Stimulated activated CD4-positive, alpha-beta T cell treated with anti-CD3 and anti-CD28 coated beads, TNF-alpha, amount 100 ng/mL, for 24 hours (primary cell): ENCODE measurements around the gene GIMAP5.

Experiments used
- DNase-seq, 3 experiments: peaks; one replicate each; pipeline ENCODE4 v3.0.0-alpha.2; 2020; ENCODE audit warnings: low read depth in 3 of 3

GIMAP5 gene

GRCh38 chr7:150737265-150738055 lies at the start of gene GIMAP5:
Gene GIMAP5, plus strand, starts transcription at chr7:150737418. Its CDS starts 3,467 bp downstream, at chr7:150740885.
- no peak for DNase-seq

GRCh38 chr7:150688630-150689029 lies 48.6 kb upstream of the GIMAP5 start:
- DNase-seq = no peak

- DNase-seq = no peak
Observed at GRCh38 chr7:150695654-150696053, 41.6 kb upstream of the GIMAP5 start.

- no peak for DNase-seq
Observed at GRCh38 chr7:150703209-150703608, 34.0 kb upstream of the GIMAP5 start.

GRCh38 chr7:150715293-150715692 lies 21.9 kb upstream of the GIMAP5 start:
- DNase-seq = peak in 1 of 3 experiments; percentile 32

DNA sequence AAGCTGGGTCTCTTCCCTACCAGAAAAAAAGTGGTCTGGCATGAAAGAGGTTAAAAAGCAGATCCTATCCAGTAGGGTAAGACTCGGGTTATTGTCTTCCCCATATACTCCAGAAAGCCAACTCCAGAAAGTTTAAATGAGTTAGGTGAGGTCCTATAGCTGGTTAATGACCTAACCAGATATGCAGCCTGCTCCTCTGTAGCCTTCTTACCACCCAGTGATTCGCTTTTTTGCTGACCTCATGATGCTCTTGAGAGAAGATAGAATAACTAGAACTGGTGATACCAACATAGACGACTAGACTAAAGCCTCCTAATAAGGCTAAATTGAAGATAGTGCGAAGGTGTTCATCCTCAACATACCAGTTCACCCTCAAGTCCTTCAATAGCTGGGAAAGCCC lies 21.5 kb upstream of the GIMAP5 start:
- no peak for DNase-seq

GRCh38 chr7:150716368-150716767 lies 20.9 kb upstream of the GIMAP5 start, which contains the start of gene GIMAP1:
Gene GIMAP1, plus strand, starts transcription at chr7:150716613. Its CDS starts 2,435 bp downstream, at chr7:150719048.
- peak in 1 of 3 experiments; percentile 52 for DNase-seq

GRCh38 chr7:150716939-150717338 lies 20.3 kb upstream of the GIMAP5 start:
- no peak for DNase-seq

GRCh38 chr7:150717814-150718420 lies 19.3 kb upstream of the GIMAP5 start:
- no peak for DNase-seq

DNA sequence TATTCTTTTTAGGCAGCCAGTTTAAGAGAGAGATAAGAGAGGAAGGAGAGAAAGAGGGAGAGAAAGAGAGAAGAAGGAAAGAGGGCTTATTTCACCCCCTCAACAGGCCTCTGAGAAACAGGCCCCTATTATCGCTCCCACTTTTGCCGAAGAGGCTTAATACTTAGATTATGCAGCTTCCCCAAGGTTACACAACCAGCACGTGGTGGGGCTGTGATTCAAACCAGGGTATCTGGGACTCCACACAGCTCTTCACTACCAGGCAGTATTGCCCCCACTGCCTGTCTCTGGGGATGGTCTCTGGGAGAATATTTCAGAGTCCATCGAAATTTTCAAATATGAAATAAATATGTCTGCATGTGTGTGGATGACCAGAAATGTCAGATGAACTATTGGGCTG lies 17.8 kb upstream of the GIMAP5 start:
- DNase-seq = no peak

DNA sequence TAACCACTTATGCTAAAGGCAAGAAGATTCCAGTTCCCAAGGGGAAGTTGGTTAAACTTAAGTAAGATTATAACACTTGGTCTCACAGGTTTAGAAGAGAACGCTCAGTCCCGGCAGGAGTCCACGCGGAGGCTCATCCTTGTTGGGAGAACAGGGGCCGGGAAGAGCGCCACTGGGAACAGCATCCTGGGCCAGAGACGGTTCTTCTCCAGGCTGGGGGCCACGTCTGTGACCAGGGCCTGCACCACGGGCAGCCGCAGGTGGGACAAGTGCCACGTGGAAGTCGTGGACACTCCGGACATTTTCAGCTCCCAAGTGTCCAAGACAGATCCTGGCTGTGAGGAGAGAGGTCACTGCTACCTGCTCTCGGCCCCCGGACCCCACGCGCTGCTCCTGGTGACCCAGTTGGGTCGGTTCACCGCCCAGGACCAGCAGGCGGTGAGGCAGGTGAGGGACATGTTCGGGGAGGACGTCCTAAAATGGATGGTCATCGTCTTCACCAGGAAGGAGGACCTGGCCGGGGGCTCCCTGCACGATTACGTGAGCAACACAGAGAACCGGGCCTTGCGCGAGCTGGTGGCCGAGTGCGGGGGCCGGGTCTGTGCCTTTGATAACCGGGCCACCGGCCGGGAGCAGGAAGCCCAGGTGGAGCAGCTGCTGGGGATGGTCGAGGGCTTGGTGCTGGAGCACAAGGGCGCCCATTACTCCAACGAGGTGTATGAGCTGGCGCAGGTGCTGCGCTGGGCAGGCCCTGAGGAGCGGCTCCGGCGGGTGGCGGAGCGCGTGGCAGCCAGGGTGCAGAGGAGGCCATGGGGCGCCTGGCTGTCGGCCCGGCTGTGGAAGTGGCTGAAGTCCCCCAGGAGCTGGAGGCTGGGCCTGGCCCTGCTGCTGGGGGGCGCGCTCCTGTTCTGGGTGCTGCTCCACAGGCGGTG lies 17.0 kb upstream of the GIMAP5 start:
- DNase-seq = no peak

DNA sequence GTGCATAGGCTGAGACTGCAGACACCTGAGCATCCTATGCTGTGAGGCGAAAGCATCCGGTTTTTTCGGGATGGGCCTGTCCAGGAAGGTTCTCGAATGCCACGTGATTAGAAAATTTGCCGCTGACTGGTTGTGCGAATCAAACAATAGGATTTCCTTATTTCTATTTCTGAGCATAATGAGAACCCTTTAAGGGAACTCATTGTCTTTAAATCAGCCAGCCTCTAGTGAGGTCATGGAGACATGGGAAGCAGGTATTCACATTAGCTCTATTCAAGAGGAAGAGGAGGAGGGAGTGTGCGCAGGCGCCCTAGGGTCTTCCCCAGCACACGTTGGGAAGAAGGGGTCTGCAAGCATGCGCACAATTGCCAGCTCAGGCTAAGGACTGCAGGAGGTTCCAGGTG lies 15.2 kb upstream of the GIMAP5 start:
- DNase-seq = no peak

DNA sequence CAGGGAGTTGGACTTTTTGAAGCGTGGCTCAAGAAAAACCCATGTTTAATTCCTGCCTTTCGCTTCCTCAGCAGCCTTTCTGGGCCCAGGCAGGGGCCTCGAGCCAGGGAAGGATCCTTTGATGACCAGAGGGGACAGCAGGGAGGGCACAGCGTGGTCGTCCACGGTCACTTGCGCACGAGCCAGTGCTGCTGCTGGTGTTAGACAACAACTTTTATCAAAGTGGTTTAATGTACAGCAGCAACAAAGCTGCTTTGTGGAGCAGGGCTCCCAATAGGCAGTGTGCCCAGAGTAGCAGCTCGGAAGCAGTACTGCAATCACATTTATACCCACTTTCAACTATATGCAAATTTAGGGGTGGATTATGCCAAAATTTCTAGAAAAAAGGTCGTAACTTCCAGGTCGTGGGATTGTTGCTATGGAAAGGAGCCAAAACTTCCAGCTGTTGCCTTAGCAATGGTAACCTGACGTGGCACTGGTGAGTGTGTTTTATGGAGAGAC lies 14.7 kb upstream of the GIMAP5 start:
- no peak for DNase-seq

DNA sequence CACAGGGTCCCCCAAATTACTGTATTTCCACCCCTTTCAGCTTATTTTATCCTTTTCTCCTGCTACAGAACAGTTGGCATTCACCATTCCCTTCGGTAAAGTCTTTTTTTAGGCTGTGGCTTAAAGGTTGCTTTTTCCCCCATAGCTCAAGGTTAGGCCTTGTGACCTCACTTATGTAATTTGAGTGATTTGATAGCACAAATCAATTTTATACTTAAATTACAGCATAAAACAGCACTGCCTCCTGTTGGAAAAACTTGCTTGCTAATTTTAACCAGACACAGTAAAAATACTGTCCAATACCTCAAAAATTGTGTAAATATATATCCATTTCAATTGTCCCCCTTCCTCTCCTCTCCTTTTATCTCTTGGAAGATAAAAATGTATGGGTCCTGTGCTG lies 13.8 kb upstream of the GIMAP5 start:
- no peak for DNase-seq

DNA sequence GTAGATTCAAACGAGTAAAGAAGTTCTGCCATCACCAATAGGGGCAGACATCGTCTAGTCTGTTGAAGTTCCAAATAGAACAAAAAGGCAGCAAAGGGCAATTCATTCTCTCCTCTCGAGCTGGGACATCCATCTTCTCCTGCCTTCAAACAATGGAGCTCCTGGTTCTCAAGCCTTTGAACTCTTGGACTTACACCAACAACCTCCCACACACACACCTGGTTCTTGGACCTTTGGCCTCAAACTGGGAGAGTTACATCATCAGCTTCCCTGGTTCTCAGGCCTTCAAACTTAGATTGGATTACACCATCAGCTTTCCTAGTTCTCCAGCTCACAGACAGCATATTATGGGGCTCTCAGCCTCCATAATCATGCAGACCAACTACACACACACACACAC lies 9.8 kb upstream of the GIMAP5 start:
- no peak for DNase-seq

- DNase-seq = no peak
Observed at GRCh38 chr7:150728011-150728410, 9.2 kb upstream of the GIMAP5 start.

GRCh38 chr7:150728609-150729008 lies 8.6 kb upstream of the GIMAP5 start:
- DNase-seq = no peak

GRCh38 chr7:150731916-150732315 lies 5.3 kb upstream of the GIMAP5 start:
- DNase-seq = no peak

GRCh38 chr7:150732786-150733481 lies 4.3 kb upstream of the GIMAP5 start:
- no peak for DNase-seq

GRCh38 chr7:150733482-150734095 lies 3.6 kb upstream of the GIMAP5 start:
- no peak for DNase-seq

DNA sequence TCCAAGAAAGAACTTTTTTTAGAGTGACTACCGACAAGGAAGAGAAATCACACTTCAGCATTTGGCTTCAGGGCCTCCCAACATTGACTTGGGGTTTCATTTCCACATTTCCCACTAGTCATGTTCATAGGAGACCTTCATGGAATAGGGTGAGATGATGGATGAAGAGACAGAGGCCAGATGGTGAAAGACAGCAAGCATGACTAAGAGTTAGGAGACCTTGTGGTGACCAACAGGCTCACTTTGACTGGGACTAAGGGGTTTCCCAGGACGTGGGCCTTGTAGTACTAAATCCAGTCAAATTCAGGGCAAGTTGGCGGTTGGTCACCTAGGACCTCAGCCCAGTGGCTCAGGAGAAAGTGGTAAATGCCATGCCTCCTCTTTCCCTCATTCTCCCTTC lies 3.0 kb upstream of the GIMAP5 start:
- DNase-seq = no peak
